Erythroblast (primary cell): ENCODE results near the gene CYLD.

Source experiments
- GATA1 ChIP-seq: IDR thresholded peaks from 2 replicates; pipeline ENCODE4 v1.6.1; 2011; ENCODE audit warnings: low read depth, mild to moderate bottlenecking, control low read depth, low read length, moderate library complexity
- POLR2A ChIP-seq: IDR thresholded peaks from 2 replicates; pipeline ENCODE4 v1.6.1; 2011; ENCODE audit warnings: mild to moderate bottlenecking, low read length

DNA sequence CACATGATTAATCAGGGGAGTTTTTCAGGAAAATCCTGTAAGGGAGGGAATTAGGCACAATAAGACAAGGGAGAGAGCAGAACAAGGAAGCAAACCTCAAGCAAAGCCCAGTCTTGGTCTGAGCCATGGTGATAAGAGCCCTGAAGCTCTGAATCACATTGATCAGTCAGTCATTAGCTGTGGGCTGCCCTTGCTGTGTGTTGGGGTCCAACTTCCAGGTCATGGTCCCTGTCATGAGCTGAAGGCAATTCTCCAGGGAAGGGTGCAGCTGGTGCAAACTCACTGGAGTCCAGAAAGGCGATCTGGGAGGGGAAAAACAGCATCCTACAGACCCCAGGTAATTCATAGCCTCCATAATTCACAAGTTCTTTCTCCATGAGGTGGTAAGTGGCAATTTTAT lies 89.9 kb downstream of the CYLD start:
- TF ChIP-seq POLR2A (no peak), GATA1 (no peak)
